WTC11 (cell line): Measurements from ENCODE around the gene SIPA1L3. TPM values are rescaled to one million over a fixed set of nuclear protein-coding genes. Genes with fewer than 3 reads are reported as not detected.

Experiments used
- ATAC-seq: fragments of 200-7000 bp; cut with Tn5 transposase; 2 replicates; pipeline ENCODE4 v1.10.0; 2021; ENCODE audit warnings: mild to moderate bottlenecking, moderate library complexity
- CTCF ChIA-PET: fragments of 300-600 bp; sonication (Branson Sonifier 250); formaldehyde crosslinking; loops from one replicate; lab custom pipeline; 2021; ENCODE audit warnings: antibody characterized with exemption; lab: Charles Lee
- POLR2A ChIA-PET: fragments of 350-600 bp; sonication (Branson Sonifier 250); formaldehyde crosslinking; loops from one replicate; lab custom pipeline; 2021; ENCODE audit warnings: antibody characterized with exemption; lab: Charles Lee
- DNase-seq: peaks from one replicate; pipeline ENCODE4 v3.0.0; 2021; ENCODE audit warnings: low spot score
- H3K27ac Mint-ChIP-seq: 2 replicates; pipeline ENCODE4 v1.8.0; 2021; ENCODE audit warnings: mixed read lengths
- H3K27me3 Mint-ChIP-seq: 2 replicates; pipeline ENCODE4 v1.8.0; 2021; ENCODE audit warnings: low read depth, mild to moderate bottlenecking, moderate library complexity, mixed read lengths
- H3K36me3 Mint-ChIP-seq: 2 replicates; pipeline ENCODE4 v1.8.0; 2021; ENCODE audit warnings: mixed read lengths
- H3K4me1 Mint-ChIP-seq: 2 replicates; pipeline ENCODE4 v1.8.0; 2022; ENCODE audit warnings: mixed read lengths
- H3K4me3 Mint-ChIP-seq: 2 replicates; pipeline ENCODE4 v1.8.0; 2021; ENCODE audit warnings: mild to moderate bottlenecking, moderate library complexity, mixed read lengths
- H3K9me3 Mint-ChIP-seq: 2 replicates; pipeline ENCODE4 v1.8.0; 2021; ENCODE audit warnings: mixed read lengths
- AFF4 ChIP-seq: sonication (generic); formaldehyde crosslinking; IDR thresholded peaks from 2 replicates; pipeline ENCODE4 v1.8.1; 2023; ENCODE audit warnings: mild to moderate bottlenecking, missing genetic modification reagents, borderline replicate concordance
- ATF3 ChIP-seq: sonication (generic); formaldehyde crosslinking; conservative IDR thresholded peaks from 2 replicates; pipeline ENCODE4 v1.8.1; 2022; ENCODE audit warnings: mild to moderate bottlenecking, missing genetic modification reagents
- ATF6 ChIP-seq: sonication (generic); formaldehyde crosslinking; IDR thresholded peaks from 2 replicates; pipeline ENCODE4 v1.8.1; 2023; ENCODE audit warnings: mild to moderate bottlenecking, missing genetic modification reagents
- CREM ChIP-seq: sonication (generic); formaldehyde crosslinking; IDR thresholded peaks from 2 replicates; pipeline ENCODE4 v1.8.1; 2022; ENCODE audit warnings: mild to moderate bottlenecking, missing genetic modification reagents, moderate library complexity
- EMX1 ChIP-seq: fragments of 250-450 bp; sonication (Bioruptor Pico); IDR thresholded peaks from 2 replicates; pipeline ENCODE4 v1.8.0; 2021; ENCODE audit warnings: mild to moderate bottlenecking
- ESRRA ChIP-seq: sonication (generic); formaldehyde crosslinking; IDR thresholded peaks from 2 replicates; pipeline ENCODE4 v1.8.1; 2022; ENCODE audit warnings: mild to moderate bottlenecking, missing genetic modification reagents, borderline replicate concordance
- ETV6 ChIP-seq: sonication (generic); formaldehyde crosslinking; IDR thresholded peaks from 2 replicates; pipeline ENCODE4 v1.8.1; 2022; ENCODE audit warnings: mild to moderate bottlenecking, missing genetic modification reagents
- FOXP4 ChIP-seq: sonication (generic); formaldehyde crosslinking; IDR thresholded peaks from 2 replicates; pipeline ENCODE4 v1.8.0; 2022; ENCODE audit warnings: mild to moderate bottlenecking, missing genetic modification reagents
- JUN ChIP-seq: sonication (generic); formaldehyde crosslinking; IDR thresholded peaks from 2 replicates; pipeline ENCODE4 v1.8.0; 2023; ENCODE audit warnings: mild to moderate bottlenecking, missing genetic modification reagents
- NFYB ChIP-seq: sonication (generic); formaldehyde crosslinking; conservative IDR thresholded peaks from 2 replicates; pipeline ENCODE4 v1.8.0; 2022; ENCODE audit warnings: low read depth, missing genetic modification reagents
- OVOL2 ChIP-seq: fragments of 250-450 bp; sonication (Bioruptor Pico); IDR thresholded peaks from 2 replicates; pipeline ENCODE4 v1.9.0; 2021; ENCODE audit warnings: mild to moderate bottlenecking, borderline replicate concordance
- ZMAT4 ChIP-seq: fragments of 250-450 bp; sonication (Bioruptor Pico); IDR thresholded peaks from 2 replicates; pipeline ENCODE4 v1.9.0; 2021; ENCODE audit warnings: mild to moderate bottlenecking
- ZNF138 ChIP-seq: sonication (generic); formaldehyde crosslinking; conservative IDR thresholded peaks from 2 replicates; pipeline ENCODE4 v1.8.1; 2022; ENCODE audit warnings: mild to moderate bottlenecking, moderate library complexity, missing genetic modification reagents
- ZNF425 ChIP-seq: fragments of 250-450 bp; sonication (Bioruptor Pico); conservative IDR thresholded peaks from 2 replicates; pipeline ENCODE4 v1.9.0; 2021; ENCODE audit warnings: mild to moderate bottlenecking
- ZNF671 ChIP-seq: fragments of 250-450 bp; sonication (Bioruptor Pico); IDR thresholded peaks from 2 replicates; pipeline ENCODE4 v1.8.0; 2021; ENCODE audit warnings: mild to moderate bottlenecking
- total RNA-seq: library from RNA; stranded (reverse); gene quantifications from 3 replicates; pipeline ENCODE4 v1.2.3, GENCODE V29; 2021
- TF ChIP-seq, protein P1 (sequence below): sonication (generic); formaldehyde crosslinking; IDR thresholded peaks from 2 replicates; pipeline ENCODE4 v1.8.0; 2023; ENCODE audit warnings: mild to moderate bottlenecking, missing genetic modification reagents

SIPA1L3 gene
- total RNA-seq, 1 experiment from 2014 or later = 41.5 TPM

GRCh38 chr19:38206928-38207327 lies 299.9 kb downstream of the SIPA1L3 start (continued):
- no peak for TF ChIP-seq AFF4 (CRISPR knock-in tag)
- TF ChIP-seq ETV6 (CRISPR knock-in tag) = no peak
- no peak for TF ChIP-seq EMX1 (CRISPR knock-in tag)

- CTCF ChIA-PET = interaction anchor here (0.7 to 8.8 kb wide), 4 partner anchors 65 to 305 kb away, joined by 3 to 88 read pairs (median 4); no protein-coding TSS in a partner anchor
- POLR2A ChIA-PET = no interaction called here
Observed at GRCh38 chr19:38207543-38207942, 300.5 kb downstream of the SIPA1L3 start.

GRCh38 chr19:38208571-38208970 lies 301.6 kb downstream of the SIPA1L3 start:
- Mint-ChIP-seq H3K9me3 (no peaks in the 10 kb centered on the region), H3K27ac (no peak overlapping the region), H3K27me3 (peaks cover 17% of the 10 kb centered on the region), H3K4me1 (peaks cover 28% of the 10 kb centered on the region), H3K4me3 (peak overlapping the region; percentile 70; the same call in 1 of the 2 replicates)
- ATAC-seq = no peak
- DNase-seq = no peak
- TF ChIP-seq ZNF671 (CRISPR knock-in tag) (no peak), OVOL2 (CRISPR knock-in tag) (no peak), ZNF138 (CRISPR knock-in tag) (no peak), ATF6 (CRISPR knock-in tag) (no peak), FOXP4 (CRISPR knock-in tag) (no peak), CREM (CRISPR knock-in tag) (no peak)
- TF ChIP-seq, all 79 proteins: peak for 0
- POLR2A ChIA-PET = no interaction called here
- CTCF ChIA-PET = interaction anchor here (0.6 to 8.8 kb wide), 5 partner anchors 16 to 302 kb away, joined by 3 to 88 read pairs (median 4); partner anchors contain the start of gene WDR87
- H3K36me3 Mint-ChIP-seq = no peaks in the 10 kb centered on the region

More at GRCh38 chr19:38207543-38207942, 300.5 kb downstream of the SIPA1L3 start:
- H3K36me3 Mint-ChIP-seq = peaks cover 3% of the 10 kb centered on the region
- H3K9me3 Mint-ChIP-seq = no peaks in the 10 kb centered on the region
- DNase-seq = no peak
- peaks cover 17% of the 10 kb centered on the region for H3K27me3 Mint-ChIP-seq
- H3K4me1 Mint-ChIP-seq = peaks cover 28% of the 10 kb centered on the region
- TF ChIP-seq, protein P1, sequence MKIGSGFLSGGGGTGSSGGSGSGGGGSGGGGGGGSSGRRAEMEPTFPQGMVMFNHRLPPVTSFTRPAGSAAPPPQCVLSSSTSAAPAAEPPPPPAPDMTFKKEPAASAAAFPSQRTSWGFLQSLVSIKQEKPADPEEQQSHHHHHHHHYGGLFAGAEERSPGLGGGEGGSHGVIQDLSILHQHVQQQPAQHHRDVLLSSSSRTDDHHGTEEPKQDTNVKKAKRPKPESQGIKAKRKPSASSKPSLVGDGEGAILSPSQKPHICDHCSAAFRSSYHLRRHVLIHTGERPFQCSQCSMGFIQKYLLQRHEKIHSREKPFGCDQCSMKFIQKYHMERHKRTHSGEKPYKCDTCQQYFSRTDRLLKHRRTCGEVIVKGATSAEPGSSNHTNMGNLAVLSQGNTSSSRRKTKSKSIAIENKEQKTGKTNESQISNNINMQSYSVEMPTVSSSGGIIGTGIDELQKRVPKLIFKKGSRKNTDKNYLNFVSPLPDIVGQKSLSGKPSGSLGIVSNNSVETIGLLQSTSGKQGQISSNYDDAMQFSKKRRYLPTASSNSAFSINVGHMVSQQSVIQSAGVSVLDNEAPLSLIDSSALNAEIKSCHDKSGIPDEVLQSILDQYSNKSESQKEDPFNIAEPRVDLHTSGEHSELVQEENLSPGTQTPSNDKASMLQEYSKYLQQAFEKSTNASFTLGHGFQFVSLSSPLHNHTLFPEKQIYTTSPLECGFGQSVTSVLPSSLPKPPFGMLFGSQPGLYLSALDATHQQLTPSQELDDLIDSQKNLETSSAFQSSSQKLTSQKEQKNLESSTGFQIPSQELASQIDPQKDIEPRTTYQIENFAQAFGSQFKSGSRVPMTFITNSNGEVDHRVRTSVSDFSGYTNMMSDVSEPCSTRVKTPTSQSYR (CRISPR knock-in tag) = no peak
- no peak for TF ChIP-seq ZMAT4 (CRISPR knock-in tag)
- no peak for TF ChIP-seq ESRRA
- no peak for TF ChIP-seq ATF3 (CRISPR knock-in tag)
- no peak for TF ChIP-seq JUN (CRISPR knock-in tag)
- TF ChIP-seq ZNF425 (CRISPR knock-in tag) = no peak
- no peak for TF ChIP-seq NFYB (CRISPR knock-in tag)
- no peak overlapping the region for H3K27ac Mint-ChIP-seq
- no peak overlapping the region for H3K4me3 Mint-ChIP-seq
- ATAC-seq = no peak
